ENCODE results near the gene HOXD8.

DNA sequence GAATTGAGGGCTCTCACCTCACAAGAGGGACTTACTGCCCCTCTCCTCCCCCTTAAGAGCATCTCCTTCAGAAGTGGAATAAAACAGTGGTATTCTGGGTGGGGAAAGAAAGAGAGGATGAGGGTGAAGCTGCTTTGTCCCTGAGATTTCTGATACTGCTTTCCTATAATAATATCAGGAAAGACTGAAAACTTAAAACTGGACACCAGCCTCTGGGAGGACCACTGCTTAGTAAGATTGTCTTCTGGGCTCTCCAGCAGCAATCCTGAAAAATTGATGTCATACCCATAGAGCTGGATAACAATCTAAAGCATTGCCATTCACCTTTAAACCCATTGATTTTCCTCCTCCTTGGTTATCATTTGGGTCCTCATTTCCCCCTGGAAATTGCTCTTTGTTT lies 17.1 kb downstream of the HOXD8 start:
- TF ChIP-seq CTCF (IDR thresholded peaks at IDR 0.05; ENCODE audit: insufficient read depth, low read length, poor library complexity, severe bottlenecking) (no peak), EZH2phosphoT487 (conservative IDR thresholded peaks at IDR 0.05; ENCODE audit: low read length) (no peak)
